ENCODE results near the gene AGAP1.

GRCh38 chr2:235523486-235524150 lies 29.8 kb downstream of the AGAP1 start:
- no peak for TF ChIP-seq CTCF (IDR thresholded peaks at IDR 0.05; ENCODE audit: insufficient read depth, low read depth, low read length)
- TF ChIP-seq EZH2 (IDR thresholded peaks at IDR 0.05; ENCODE audit: insufficient read depth, low read length), result no peak
